Fibroblast of pulmonary artery (primary cell): ENCODE results near the gene PRRC2B.

Experiments used
- DNase-seq: peaks from one replicate; pipeline ENCODE4 v3.0.0-alpha.2; 2010; ENCODE audit warnings: low read depth
- H3K4me3 ChIP-seq: replicated peaks from 2 replicates; pipeline ENCODE4 v1.5.1; 2011; ENCODE audit warnings: low read depth, mild to moderate bottlenecking, control low read depth, low read length, moderate library complexity
- CTCF ChIP-seq: IDR thresholded peaks from 2 replicates; pipeline ENCODE4 v1.5.1; 2011; ENCODE audit warnings: mild to moderate bottlenecking, control low read depth, low read length, inconsistent platforms; ENCODE audit errors: missing control alignments

The PRRC2B gene

GRCh38 chr9:131492070-131492469 is 98.2 kb downstream of the PRRC2B start:
- no peak overlapping the region for H3K4me3 ChIP-seq
- DNase-seq: no peak
- TF ChIP-seq CTCF: no peak

GRCh38 chr9:131494296-131494870 is 100.5 kb downstream of the PRRC2B start:
- TF ChIP-seq CTCF: no peak
- no peak for DNase-seq
- no peak overlapping the region for H3K4me3 ChIP-seq

- TF ChIP-seq CTCF: no peak
- no peak overlapping the region for H3K4me3 ChIP-seq
- no peak for DNase-seq
Measured at GRCh38 chr9:131495785-131496184, 101.9 kb downstream of the PRRC2B start.

GRCh38 chr9:131496844-131497405 is 103.0 kb downstream of the PRRC2B start:
- no peak overlapping the region for H3K4me3 ChIP-seq
- TF ChIP-seq CTCF: no peak
- DNase-seq: no peak

GRCh38 chr9:131499254-131499767 is 105.4 kb downstream of the PRRC2B start:
- TF ChIP-seq CTCF: no peak
- H3K4me3 ChIP-seq: no peak overlapping the region
- DNase-seq: no peak

- TF ChIP-seq CTCF: no peak
- H3K4me3 ChIP-seq: no peak overlapping the region
- no peak for DNase-seq
Measured at GRCh38 chr9:131500377-131500776, 106.5 kb downstream of the PRRC2B start.
